Erythroblast (primary cell): ENCODE measurements around the gene TRIM29.

ENCODE experiments used
- GATA1 ChIP-seq: IDR thresholded peaks from 2 replicates; pipeline ENCODE4 v1.6.1; 2011; ENCODE audit warnings: low read depth, mild to moderate bottlenecking, control low read depth, low read length, moderate library complexity
- POLR2A ChIP-seq: IDR thresholded peaks from 2 replicates; pipeline ENCODE4 v1.6.1; 2011; ENCODE audit warnings: mild to moderate bottlenecking, low read length

DNA sequence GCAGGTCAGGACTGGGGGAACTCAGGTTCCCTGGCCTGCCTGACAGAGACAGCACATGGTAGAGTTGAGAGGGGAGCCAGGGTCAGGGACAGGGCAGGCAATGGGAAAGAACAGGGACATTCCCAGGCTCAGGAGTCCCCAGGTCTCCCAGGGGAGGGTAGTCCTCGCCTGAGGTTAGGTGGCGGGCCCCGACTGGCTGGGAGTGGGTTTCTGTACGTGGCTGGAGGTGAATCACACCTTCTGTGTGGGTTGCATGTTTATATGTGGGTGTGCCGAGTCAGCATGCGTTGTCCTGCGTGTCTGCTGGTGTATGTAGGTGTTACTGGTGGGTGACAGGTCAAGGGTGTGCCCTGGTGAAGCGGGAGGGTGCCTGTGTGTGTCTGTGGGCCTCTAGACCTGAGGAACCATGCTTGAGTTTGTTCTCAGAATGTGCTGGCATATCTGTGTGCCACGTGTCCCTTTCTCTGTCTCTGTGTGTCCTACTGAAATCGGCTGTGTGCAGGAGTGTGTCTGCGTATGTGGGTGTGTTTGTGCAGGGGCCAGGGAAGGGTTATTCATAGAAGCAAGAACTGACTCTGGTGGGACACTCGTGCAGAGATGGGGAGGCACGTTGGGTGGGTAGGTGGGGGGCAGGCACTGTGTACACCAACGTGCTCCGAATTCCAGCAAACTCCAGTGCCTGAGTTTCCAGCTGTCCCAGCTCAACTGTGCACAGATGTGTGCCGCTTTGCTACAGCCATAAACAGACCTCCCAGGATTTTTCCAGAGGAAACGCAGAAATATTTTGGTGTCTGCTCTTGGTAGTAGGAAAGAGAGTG lies 49.1 kb upstream of the TRIM29 start:
- TF ChIP-seq POLR2A (no peak), GATA1 (no peak)
